Transverse colon (tissue), 4 donors: ENCODE results near the gene ZNF273. TPM values are rescaled to one million over a fixed set of nuclear protein-coding genes. Genes with fewer than 3 reads are reported as not detected.

Experiments
- DNase-seq: peaks from one replicate; pipeline ENCODE4 v3.0.0-alpha.2; 2019
- H3K27ac ChIP-seq, 4 donors: fragments of 200-600 bp; sonication (generic); 2 replicates each; pipeline ENCODE4 v1.5.1; 2016 to 2018; ENCODE audit warnings: inconsistent platforms in 4 of 4
- H3K27me3 ChIP-seq: fragments of 200-600 bp; sonication (generic); 2 replicates; pipeline ENCODE4 v1.5.1; 2017; ENCODE audit warnings: inconsistent platforms
- H3K36me3 ChIP-seq, 4 donors: fragments of 200-600 bp; sonication (generic); 2 replicates each; pipeline ENCODE4 v1.5.1; 2017 to 2019; ENCODE audit warnings: inconsistent platforms in 4 of 4
- H3K4me1 ChIP-seq, 4 donors: fragments of 200-600 bp; sonication (generic); 2 replicates each; pipeline ENCODE4 v1.5.1; 2017 to 2020; ENCODE audit warnings: inconsistent platforms in 4 of 4
- H3K4me3 ChIP-seq, 4 donors: fragments of 200-600 bp; sonication (generic); 1 replicate in 1 of 4; 2 replicates in 3 of 4; pipeline versions ENCODE4 v1.5.1 to v1.6.1; 2017 to 2019; ENCODE audit warnings: inconsistent platforms in 4 of 4
- H3K9me3 ChIP-seq, 2 donors: fragments of 200-600 bp; sonication (generic); 2 replicates each; pipeline ENCODE4 v1.5.1; 2017 to 2019; ENCODE audit warnings: inconsistent platforms in 2 of 2
- EP300 ChIP-seq: sonication (generic); formaldehyde crosslinking; IDR thresholded peaks from one replicate; pipeline ENCODE4 v1.6.1; 2017; ENCODE audit warnings: antibody characterized with exemption, low read depth
- POLR2A ChIP-seq: fragments of 450-650 bp; IDR thresholded peaks from one replicate; pipeline ENCODE4 v1.6.1; 2016; ENCODE audit warnings: antibody characterized with exemption, mild to moderate bottlenecking, moderate library complexity
- POLR2AphosphoS5 ChIP-seq, 3 donors: sonication (generic); formaldehyde crosslinking; IDR thresholded peaks; one replicate each; pipeline ENCODE4 v1.6.1; 2016; ENCODE audit warnings: antibody characterized with exemption in 3 of 3
- WGBS, 2 donors: methylation state at CpG; one replicate each; pipeline ENCODE4 v1.1.5; 2018; ENCODE audit warnings: low coverage in 1 of 2; 5-methylcytosine and 5-hydroxymethylcytosine counted together
- in situ Hi-C, 4 donors: fragments of 200-750 bp; cut with MboI; loops; one replicate each; pipeline versions ENCODE4 v1.15.0 to v1.15.1; 2017; ENCODE audit warnings: low sequenced_read_pairs in 3 of 4, low pct_ligation_motif_present in 1 of 4, low pct_unique_long_range_greater_than_20kb in 1 of 4
- intact Hi-C: fragments of 100-400 bp; cut with DNase I; formaldehyde crosslinking; loops from one replicate; pipeline ENCODE4 v1.15.1; 2023; ENCODE audit warnings: low total_unique reads
- total RNA-seq, 4 donors: library from RNA; depleted of rRNA; stranded (reverse); fragments of >200 nt; gene quantifications; one replicate each; pipeline ENCODE4 v1.1.0, GENCODE V29; 2016
- TF ChIP-seq, protein P1 (sequence below), 5 experiments: fragments of 200-600 bp in 3 of 5; fragments of 450-650 bp in 2 of 5; sonication (generic) in 3 of 5; IDR thresholded peaks; 1 replicate in 2 of 5; 2 replicates in 3 of 5; pipeline ENCODE4 v1.5.1; 2016 to 2017; ENCODE audit warnings: antibody characterized with exemption in 5 of 5, inconsistent platforms in 3 of 5, mild to moderate bottlenecking in 2 of 5, moderate library complexity in 1 of 5

The ZNF273 gene
- total RNA-seq, 4 donors from 2014 or later = 4.1 to 14.9 (median 5.7) TPM

DNA sequence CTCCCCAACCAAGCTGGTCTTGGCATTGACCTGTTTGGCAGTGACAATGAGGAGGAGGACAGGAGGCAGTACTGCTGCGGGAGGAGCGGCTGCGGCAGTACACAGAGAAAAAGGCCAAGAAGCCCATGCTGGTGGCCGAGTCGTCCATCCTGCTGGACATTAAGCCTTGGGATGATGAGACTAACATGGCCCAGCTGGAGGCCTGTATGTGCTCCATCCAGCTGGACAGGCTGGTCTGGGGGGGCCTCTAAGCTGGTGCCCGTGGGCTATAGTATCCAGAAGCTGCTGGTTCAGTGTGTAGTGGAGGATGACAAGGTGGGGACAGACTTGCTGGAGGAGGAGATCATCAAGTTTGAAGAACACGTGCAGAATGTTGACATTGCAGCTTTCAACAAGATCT lies 39.1 kb upstream of the ZNF273 start:
- DNase-seq = no peak
- H3K4me3 ChIP-seq = no peak overlapping the region
- no peaks in the 10 kb centered on the region for H3K9me3 ChIP-seq
- no peaks in the 10 kb centered on the region for H3K4me1 ChIP-seq
- in situ Hi-C loops (no loop called here), intact Hi-C loops (no loop called here)
- H3K36me3 ChIP-seq = no peaks in the 10 kb centered on the region
- WGBS, 2 donors = 82% methylated on average over 7 of the region's 7 CpGs; no CpG with 5 or more reads in 1 of the 2 donors
- no peaks in the 10 kb centered on the region for H3K27me3 ChIP-seq
- no peak overlapping the region for H3K27ac ChIP-seq
- TF ChIP-seq POLR2A (no peak), EP300 (no peak), POLR2AphosphoS5 (IDR thresholded peaks at IDR 0.05) (no peak)
- TF ChIP-seq, protein P1, sequence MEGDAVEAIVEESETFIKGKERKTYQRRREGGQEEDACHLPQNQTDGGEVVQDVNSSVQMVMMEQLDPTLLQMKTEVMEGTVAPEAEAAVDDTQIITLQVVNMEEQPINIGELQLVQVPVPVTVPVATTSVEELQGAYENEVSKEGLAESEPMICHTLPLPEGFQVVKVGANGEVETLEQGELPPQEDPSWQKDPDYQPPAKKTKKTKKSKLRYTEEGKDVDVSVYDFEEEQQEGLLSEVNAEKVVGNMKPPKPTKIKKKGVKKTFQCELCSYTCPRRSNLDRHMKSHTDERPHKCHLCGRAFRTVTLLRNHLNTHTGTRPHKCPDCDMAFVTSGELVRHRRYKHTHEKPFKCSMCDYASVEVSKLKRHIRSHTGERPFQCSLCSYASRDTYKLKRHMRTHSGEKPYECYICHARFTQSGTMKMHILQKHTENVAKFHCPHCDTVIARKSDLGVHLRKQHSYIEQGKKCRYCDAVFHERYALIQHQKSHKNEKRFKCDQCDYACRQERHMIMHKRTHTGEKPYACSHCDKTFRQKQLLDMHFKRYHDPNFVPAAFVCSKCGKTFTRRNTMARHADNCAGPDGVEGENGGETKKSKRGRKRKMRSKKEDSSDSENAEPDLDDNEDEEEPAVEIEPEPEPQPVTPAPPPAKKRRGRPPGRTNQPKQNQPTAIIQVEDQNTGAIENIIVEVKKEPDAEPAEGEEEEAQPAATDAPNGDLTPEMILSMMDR (IDR thresholded peaks at IDR 0.05) = no peak

DNA sequence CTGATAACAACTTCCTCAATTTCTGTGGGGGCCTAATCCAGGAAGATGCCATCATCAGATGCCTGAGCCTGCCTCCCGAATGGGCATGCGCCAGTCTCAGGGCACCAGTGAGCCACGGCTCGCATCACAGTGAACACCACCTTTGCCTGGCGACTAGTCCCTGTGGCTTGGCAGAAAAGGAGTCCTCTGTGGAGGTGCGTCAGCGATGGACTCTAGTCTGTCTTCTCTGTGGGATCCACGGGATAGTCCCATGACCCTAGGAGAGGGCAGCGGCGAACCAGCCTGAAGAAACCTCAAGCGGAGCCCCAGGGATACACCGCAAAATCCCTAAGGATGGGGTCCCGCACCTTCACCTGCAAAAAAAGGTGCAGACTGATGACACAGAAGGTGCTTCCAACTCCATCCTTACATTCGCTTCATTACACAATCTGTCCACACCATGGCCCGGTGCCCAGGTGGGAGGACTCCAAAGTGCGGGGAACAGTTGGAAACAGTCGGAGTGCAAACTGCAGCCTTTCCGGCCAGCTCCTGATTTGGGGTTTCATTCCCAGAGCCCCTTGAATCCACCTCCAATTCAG lies 35.1 kb upstream of the ZNF273 start:
- H3K36me3 ChIP-seq = no peaks in the 10 kb centered on the region
- H3K27me3 ChIP-seq = no peaks in the 10 kb centered on the region
- in situ Hi-C loops (no loop called here), intact Hi-C loops (no loop called here)
- DNase-seq = no peak
- H3K27ac ChIP-seq = no peak overlapping the region
- TF ChIP-seq POLR2A (no peak), EP300 (no peak), POLR2AphosphoS5 (IDR thresholded peaks at IDR 0.05) (no peak)
- TF ChIP-seq, protein P1 (IDR thresholded peaks at IDR 0.05) = no peak
- no peak overlapping the region for H3K4me3 ChIP-seq
- H3K9me3 ChIP-seq = no peaks in the 10 kb centered on the region
- WGBS, 2 donors = 84% methylated on average over 18 of the region's 18 CpGs; no CpG with 5 or more reads in 1 of the 2 donors
- no peaks in the 10 kb centered on the region for H3K4me1 ChIP-seq

DNA sequence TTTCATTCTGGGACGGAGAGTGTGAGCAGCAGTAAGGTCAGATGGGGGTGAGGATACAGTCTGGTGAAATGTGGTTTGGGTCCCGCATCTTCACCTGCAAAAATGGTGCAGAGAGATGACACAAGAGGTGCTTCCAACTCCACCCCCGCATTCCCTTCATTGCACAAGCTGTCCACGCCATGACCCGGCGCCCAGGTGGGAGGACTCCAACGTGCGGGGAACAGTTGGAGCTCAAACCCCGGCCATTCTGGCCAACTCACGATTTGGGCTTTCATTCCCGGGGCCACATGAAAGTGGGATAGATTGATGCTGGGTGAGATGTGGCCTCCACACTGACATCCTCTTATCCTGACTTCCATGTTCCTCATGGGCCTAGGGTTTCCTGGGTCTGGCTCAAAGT lies 34.6 kb upstream of the ZNF273 start:
- H3K9me3 ChIP-seq = no peaks in the 10 kb centered on the region
- WGBS, 2 donors = 80 to 88% methylated on average over 2 to 11 of the region's 11 CpGs
- DNase-seq = no peak
- in situ Hi-C loops (no loop called here), intact Hi-C loops (no loop called here)
- no peak overlapping the region for H3K27ac ChIP-seq
- TF ChIP-seq POLR2A (no peak), EP300 (no peak), POLR2AphosphoS5 (IDR thresholded peaks at IDR 0.05) (no peak)
- TF ChIP-seq, protein P1 (IDR thresholded peaks at IDR 0.05) = no peak
- H3K4me3 ChIP-seq = no peak overlapping the region
- no peaks in the 10 kb centered on the region for H3K36me3 ChIP-seq
- H3K4me1 ChIP-seq = no peaks in the 10 kb centered on the region
- no peaks in the 10 kb centered on the region for H3K27me3 ChIP-seq

DNA sequence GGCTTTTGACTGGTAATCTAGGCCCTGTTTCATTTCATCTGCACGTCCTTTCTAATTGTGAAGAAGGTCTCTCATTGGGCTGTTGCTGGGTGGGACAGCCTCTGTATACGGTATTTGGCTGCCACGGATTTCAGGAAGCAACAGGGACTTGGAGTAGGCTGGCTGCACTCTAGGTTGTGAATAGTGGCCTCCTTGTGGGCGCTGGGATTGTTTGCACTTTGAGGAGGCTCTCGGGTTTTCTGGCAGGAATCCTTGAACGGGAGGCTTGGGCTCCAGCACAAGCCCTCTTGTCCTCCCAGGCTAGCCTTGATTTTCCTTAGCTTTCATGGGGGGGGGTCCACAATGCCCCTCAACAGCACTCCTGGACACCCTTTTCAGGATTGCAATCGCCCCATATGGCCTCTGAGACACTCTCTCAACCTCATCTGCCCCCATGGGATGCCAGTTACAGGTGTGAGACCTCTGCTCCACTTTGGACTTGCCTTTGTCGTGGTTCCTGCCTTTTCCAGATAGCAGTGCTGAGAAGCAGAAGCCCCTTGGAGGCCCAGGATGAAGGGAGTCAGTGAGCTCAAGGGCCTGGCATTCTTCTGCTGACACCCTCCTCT lies 33.9 kb upstream of the ZNF273 start:
- WGBS, 2 donors = 67 to 80% methylated on average over 1 to 8 of the region's 8 CpGs
- H3K4me3 ChIP-seq = no peak overlapping the region
- no peaks in the 10 kb centered on the region for H3K9me3 ChIP-seq
- in situ Hi-C loops (no loop called here), intact Hi-C loops (no loop called here)
- H3K27ac ChIP-seq = no peak overlapping the region
- TF ChIP-seq EP300 = no peak
- TF ChIP-seq, protein P1 (IDR thresholded peaks at IDR 0.05) = no peak
- TF ChIP-seq POLR2AphosphoS5 (IDR thresholded peaks at IDR 0.05) = no peak
- no peak for TF ChIP-seq POLR2A
- H3K27me3 ChIP-seq = no peaks in the 10 kb centered on the region
- no peaks in the 10 kb centered on the region for H3K4me1 ChIP-seq
- no peak for DNase-seq
- no peaks in the 10 kb centered on the region for H3K36me3 ChIP-seq
